Lower leg skin (tissue), 4 donors: ENCODE measurements around the gene ZIM2. TPM values are rescaled to one million over a fixed set of nuclear protein-coding genes. Genes with fewer than 3 reads are reported as not detected.

ENCODE experiments used
- DNase-seq, 2 donors: peaks; one replicate each; pipeline ENCODE4 v3.0.0-alpha.2; 2019; ENCODE audit warnings: low spot score in 2 of 2
- H3K4me3 ChIP-seq: fragments of 200-600 bp; sonication (generic); 2 replicates; pipeline ENCODE4 v1.5.1; 2017; ENCODE audit warnings: mild to moderate bottlenecking, low read depth; ENCODE audit not compliant: poor library complexity, severe bottlenecking
- CTCF ChIP-seq, 3 donors: fragments of 450-650 bp; IDR thresholded peaks; one replicate each; pipeline ENCODE4 v1.5.1; 2016; ENCODE audit warnings: antibody characterized with exemption in 3 of 3, mild to moderate bottlenecking in 3 of 3, moderate library complexity in 2 of 3
- POLR2A ChIP-seq, 2 donors: fragments of 450-650 bp; IDR thresholded peaks; one replicate each; pipeline ENCODE4 v1.6.1; 2016 to 2017; ENCODE audit warnings: antibody characterized with exemption in 2 of 2, mild to moderate bottlenecking in 1 of 2, moderate library complexity in 1 of 2
- WGBS, 2 donors: methylation state at CpG; one replicate each; pipeline ENCODE4 v1.1.5; 2018; 5-methylcytosine and 5-hydroxymethylcytosine counted together
- intact Hi-C: fragments of 100-400 bp; cut with DNase I; formaldehyde crosslinking; loops from one replicate; pipeline ENCODE4 v1.15.0; 2023; ENCODE audit warnings: low total_unique reads
- total RNA-seq, 4 donors: library from RNA; depleted of rRNA; stranded (reverse); fragments of >200 nt; gene quantifications; one replicate each; pipeline ENCODE4 v1.1.0, GENCODE V29; 2016

Gene ZIM2
- total RNA-seq, 4 donors from 2014 or later: 0.45 TPM; not detected in 3

GRCh38 chr19:56822755-56823154 lies 17.8 kb downstream of the ZIM2 start:
- no peak for TF ChIP-seq POLR2A (IDR thresholded peaks at IDR 0.05)
- TF ChIP-seq CTCF (IDR thresholded peaks at IDR 0.05): no peak
- intact Hi-C loops: no loop called here
- DNase-seq: no peak
- 92 to 98% methylated on average over 5 of the region's 5 CpGs for WGBS, 2 donors
- no peak overlapping the region for H3K4me3 ChIP-seq

GRCh38 chr19:56821675-56822074 lies 18.9 kb downstream of the ZIM2 start:
- no peak overlapping the region for H3K4me3 ChIP-seq
- WGBS, 2 donors: 83 to 85% methylated on average over 6 of the region's 6 CpGs
- intact Hi-C loops: no loop called here
- no peak for TF ChIP-seq POLR2A (IDR thresholded peaks at IDR 0.05)
- TF ChIP-seq CTCF (IDR thresholded peaks at IDR 0.05): no peak
- DNase-seq: no peak

GRCh38 chr19:56821209-56821608 lies 19.3 kb downstream of the ZIM2 start:
- DNase-seq: no peak
- TF ChIP-seq POLR2A (IDR thresholded peaks at IDR 0.05) (no peak), CTCF (IDR thresholded peaks at IDR 0.05) (no peak)
- no peak overlapping the region for H3K4me3 ChIP-seq
- WGBS, 2 donors: 83 to 86% methylated on average over 4 to 5 of the region's 5 CpGs
- intact Hi-C loops: no loop called here

GRCh38 chr19:56819166-56819565 lies 21.4 kb downstream of the ZIM2 start:
- no peak for TF ChIP-seq CTCF (IDR thresholded peaks at IDR 0.05)
- no peak for TF ChIP-seq POLR2A (IDR thresholded peaks at IDR 0.05)
- WGBS, 2 donors: 59 to 74% methylated on average over 2 of the region's 2 CpGs
- no peak for DNase-seq
- intact Hi-C loops: no loop called here
- H3K4me3 ChIP-seq: no peak overlapping the region

GRCh38 chr19:56814656-56815055 lies 25.9 kb downstream of the ZIM2 start:
- H3K4me3 ChIP-seq: no peak overlapping the region
- intact Hi-C loops: no loop called here
- TF ChIP-seq CTCF (IDR thresholded peaks at IDR 0.05): no peak
- no peak for TF ChIP-seq POLR2A (IDR thresholded peaks at IDR 0.05)
- 82 to 86% methylated on average over 7 of the region's 7 CpGs for WGBS, 2 donors
- DNase-seq: no peak

GRCh38 chr19:56813531-56813930 lies 27.0 kb downstream of the ZIM2 start:
- TF ChIP-seq POLR2A (IDR thresholded peaks at IDR 0.05): no peak
- no peak for TF ChIP-seq CTCF (IDR thresholded peaks at IDR 0.05)
- 65 to 81% methylated on average over 5 of the region's 5 CpGs for WGBS, 2 donors
- no peak overlapping the region for H3K4me3 ChIP-seq
- intact Hi-C loops: no loop called here
- no peak for DNase-seq
